H1 (cell line): ENCODE results near the gene SNX17. TPM values are rescaled to one million over a fixed set of nuclear protein-coding genes. Genes with fewer than 3 reads are reported as not detected.

Experiments
- CTCF ChIA-PET: fragments of 300-600 bp; sonication (Branson Sonifier 250); formaldehyde crosslinking; loops from one replicate; lab custom pipeline; 2021; ENCODE audit not compliant: partially characterized antibody; lab: Charles Lee
- POLR2A ChIA-PET: fragments of 300-600 bp; sonication (Branson Sonifier 250); formaldehyde crosslinking; loops from one replicate; lab custom pipeline; 2021; ENCODE audit warnings: inconsistent platforms; ENCODE audit not compliant: partially characterized antibody; lab: Charles Lee
- DNase-seq, 2 experiments: peaks; one replicate each; pipeline versions ENCODE4 v3.0.0 to v3.0.0-alpha.2; 2010 to 2022; ENCODE audit warnings: low spot score in 2 of 2, low read depth in 1 of 2, mixed read lengths in 1 of 2
- FAIRE-seq: peaks from 2 replicates; lab custom pipeline; 2011; peaks lifted over from hg19 to GRCh38; lab: Jason Lieb, UNC
- H2AFZ ChIP-seq: 2 replicates; pipeline ENCODE4 v1.8.1; 2012; ENCODE audit warnings: low read length, inconsistent platforms
- H2AK5ac ChIP-seq: 2 replicates; pipeline ENCODE4 v1.6.1; 2013; ENCODE audit warnings: low read depth, low read length
- H2BK120ac ChIP-seq: replicated peaks from 2 replicates; pipeline ENCODE3; 2013; ENCODE audit warnings: low read depth, low read length, inconsistent platforms
- H2BK12ac ChIP-seq: 2 replicates; pipeline ENCODE4 v1.6.1; 2013; ENCODE audit warnings: low read depth, low read length
- H2BK15ac ChIP-seq: 2 replicates; pipeline ENCODE4 v1.6.1; 2013; ENCODE audit warnings: low read length
- H2BK20ac ChIP-seq: 2 replicates; pipeline ENCODE4 v1.6.1; 2013; ENCODE audit warnings: low read length
- H2BK5ac ChIP-seq: 2 replicates; pipeline ENCODE4 v1.6.1; 2013; ENCODE audit warnings: low read depth, low read length
- H3K14ac ChIP-seq: 2 replicates; pipeline ENCODE4 v1.6.1; 2013; ENCODE audit warnings: inconsistent platforms; ENCODE audit not compliant: insufficient read length
- H3K18ac ChIP-seq: 2 replicates; pipeline ENCODE4 v1.6.1; 2013; ENCODE audit warnings: low read length; ENCODE audit errors: extremely low read depth
- H3K23ac ChIP-seq: 2 replicates; pipeline ENCODE4 v1.6.1; 2013; ENCODE audit warnings: inconsistent platforms; ENCODE audit not compliant: insufficient read length
- H3K23me2 ChIP-seq: 2 replicates; pipeline ENCODE4 v1.6.1; 2013; ENCODE audit warnings: low read depth, low read length
- H3K27ac ChIP-seq: 2 replicates; pipeline ENCODE4 v1.6.1; 2011; ENCODE audit warnings: low read depth, low read length, inconsistent platforms
- H3K27me3 ChIP-seq, 4 experiments: replicated peaks in 1 of 4; 1 replicate in 1 of 4; 2 replicates in 3 of 4; pipeline versions ENCODE4 v1.6.1 to v1.8.1; 2011 to 2013; ENCODE audit warnings: low read length in 3 of 4, mild to moderate bottlenecking in 3 of 4, inconsistent platforms in 2 of 4, mixed read lengths in 2 of 4, moderate library complexity in 1 of 4; ENCODE audit not compliant: control insufficient read depth in 3 of 4, insufficient read depth in 3 of 4; ENCODE audit errors: extremely low read depth in 1 of 4
- H3K36me3 ChIP-seq, 4 experiments: 2 replicates each; pipeline versions ENCODE4 v1.6.1 to v1.8.1; 2011 to 2013; ENCODE audit warnings: mild to moderate bottlenecking in 4 of 4, low read length in 3 of 4, moderate library complexity in 2 of 4, control low read depth in 1 of 4, inconsistent platforms in 1 of 4; ENCODE audit not compliant: insufficient read depth in 4 of 4, control insufficient read depth in 2 of 4
- H3K4ac ChIP-seq: replicated peaks from 2 replicates; pipeline ENCODE3; 2013; ENCODE audit warnings: low read length, low read depth, mixed read lengths, inconsistent platforms; ENCODE audit not compliant: insufficient read length
- H3K4me1 ChIP-seq, 4 experiments: replicated peaks in 1 of 4; 1 replicate in 1 of 4; 2 replicates in 3 of 4; pipeline versions ENCODE4 v1.6.1 to v1.8.1; 2011 to 2013; ENCODE audit warnings: low read length in 3 of 4, inconsistent platforms in 2 of 4, mixed read lengths in 1 of 4; ENCODE audit not compliant: insufficient read depth in 4 of 4, control insufficient read depth in 3 of 4
- H3K4me2 ChIP-seq, 2 experiments: 2 replicates each; pipeline versions ENCODE4 v1.6.1 to v1.8.1; 2011 to 2013; ENCODE audit warnings: low read depth in 2 of 2, low read length in 2 of 2, control low read depth in 1 of 2, inconsistent platforms in 1 of 2, mild to moderate bottlenecking in 1 of 2; ENCODE audit not compliant: insufficient read depth in 1 of 2
- H3K4me3 ChIP-seq, 4 experiments: fragments of 200-600, 300-600 bp in 1 of 4; sonication (generic), shearing (Covaris generic), sonication (Bioruptor Twin) in 1 of 4; 2 replicates each; pipeline versions ENCODE4 v1.5.1 to v1.8.1; 2011 to 2016; ENCODE audit warnings: low read length in 4 of 4, low read depth in 3 of 4, control low read depth in 2 of 4, inconsistent platforms in 2 of 4, mild to moderate bottlenecking in 2 of 4, mixed read lengths in 1 of 4, moderate library complexity in 1 of 4; ENCODE audit not compliant: insufficient read depth in 2 of 4; ENCODE audit errors: extremely low read depth in 1 of 4
- H3K56ac ChIP-seq: replicated peaks from 2 replicates; pipeline ENCODE3; 2013; ENCODE audit warnings: low read depth, mild to moderate bottlenecking, mixed read lengths, low read length, inconsistent platforms; ENCODE audit not compliant: insufficient read length
- H3K79me1 ChIP-seq: 2 replicates; pipeline ENCODE4 v1.6.1; 2013; ENCODE audit warnings: low read depth, low read length, control low read depth
- H3K79me2 ChIP-seq, 2 experiments: 2 replicates each; pipeline versions ENCODE4 v1.6.1 to v1.8.1; 2012 to 2013; ENCODE audit warnings: low read length in 2 of 2, mild to moderate bottlenecking in 2 of 2, inconsistent platforms in 1 of 2; ENCODE audit not compliant: insufficient read depth in 2 of 2, control insufficient read depth in 1 of 2
- H3K9ac ChIP-seq, 4 experiments: replicated peaks in 1 of 4; 1 replicate in 1 of 4; 2 replicates in 3 of 4; pipeline versions ENCODE4 v1.6.1 to v1.8.1; 2011 to 2013; ENCODE audit warnings: low read depth in 3 of 4, low read length in 3 of 4, control low read depth in 2 of 4, mild to moderate bottlenecking in 2 of 4, moderate library complexity in 2 of 4, inconsistent platforms in 1 of 4; ENCODE audit errors: extremely low read depth in 1 of 4
- H3K9me3 ChIP-seq, 2 experiments: 2 replicates each; pipeline versions ENCODE4 v1.6.1 to v1.8.1; 2012 to 2013; ENCODE audit warnings: mild to moderate bottlenecking in 2 of 2, moderate library complexity in 2 of 2, control low read depth in 1 of 2, inconsistent platforms in 1 of 2, low read depth in 1 of 2, low read length in 1 of 2, mixed read lengths in 1 of 2; ENCODE audit not compliant: insufficient read depth in 2 of 2
- H4K20me1 ChIP-seq, 2 experiments: replicated peaks in 1 of 2; 2 replicates each; pipeline versions ENCODE3 to v1.8.1; 2011 to 2013; ENCODE audit warnings: inconsistent platforms in 2 of 2, low read length in 2 of 2, mild to moderate bottlenecking in 1 of 2; ENCODE audit not compliant: insufficient read depth in 2 of 2, control insufficient read depth in 1 of 2
- H4K5ac ChIP-seq: 2 replicates; pipeline ENCODE4 v1.6.1; 2013; ENCODE audit warnings: low read length, low read depth, mixed read lengths, inconsistent platforms; ENCODE audit not compliant: insufficient read length
- H4K8ac ChIP-seq: 2 replicates; pipeline ENCODE4 v1.8.0; 2013; ENCODE audit warnings: mild to moderate bottlenecking, moderate library complexity, low read length, inconsistent platforms; ENCODE audit not compliant: insufficient read depth; ENCODE audit errors: extremely low read depth
- H4K91ac ChIP-seq: replicated peaks from 2 replicates; pipeline ENCODE3; 2013; ENCODE audit warnings: low read length, mixed read lengths, inconsistent platforms; ENCODE audit not compliant: insufficient read length
- JUND ChIP-seq: IDR thresholded peaks from 2 replicates; pipeline ENCODE4 v1.6.1; 2011; ENCODE audit warnings: mild to moderate bottlenecking, improper control_type of control experiment, low read length
- KDM1A ChIP-seq: fragments of 200-600, 300-600 bp; sonication (generic); IDR thresholded peaks from 2 replicates; pipeline ENCODE4 v1.7.1; 2016; ENCODE audit warnings: mild to moderate bottlenecking, low read length, borderline replicate concordance
- MAFK ChIP-seq: IDR thresholded peaks from 2 replicates; pipeline ENCODE4 v1.6.1; 2012; ENCODE audit warnings: low read depth, mild to moderate bottlenecking, improper control_type of control experiment, low read length
- NANOG ChIP-seq: IDR thresholded peaks from 2 replicates; pipeline ENCODE4 v1.6.1; 2011; ENCODE audit warnings: low read length, low read depth, mild to moderate bottlenecking, inconsistent platforms; ENCODE audit not compliant: insufficient read depth, poor library complexity, severe bottlenecking
- PHF8 ChIP-seq: fragments of 200-600 bp; sonication (generic); conservative IDR thresholded peaks from 2 replicates; pipeline ENCODE4 v1.7.1; 2012; ENCODE audit warnings: low read depth, mild to moderate bottlenecking, inconsistent platforms, low read length, moderate library complexity
- RAD21 ChIP-seq, 2 experiments: IDR thresholded peaks in 1 of 2; conservative IDR thresholded peaks in 1 of 2; 2 replicates each; pipeline ENCODE4 v1.6.1; 2011; ENCODE audit warnings: low read depth in 2 of 2, low read length in 2 of 2, improper control_type of control experiment in 1 of 2, inconsistent platforms in 1 of 2, mild to moderate bottlenecking in 1 of 2, moderate library complexity in 1 of 2
- SIRT6 ChIP-seq: IDR thresholded peaks from one replicate; pipeline ENCODE4 v1.7.1; 2012; ENCODE audit warnings: low read length, inconsistent platforms
- SUZ12 ChIP-seq: fragments of 200-600 bp; sonication (generic); IDR thresholded peaks from 2 replicates; pipeline ENCODE4 v1.6.1; 2012; ENCODE audit warnings: mild to moderate bottlenecking, inconsistent platforms, low read length, moderate library complexity, mixed read lengths
- TEAD4 ChIP-seq: IDR thresholded peaks from 2 replicates; pipeline ENCODE4 v1.6.1; 2012; ENCODE audit warnings: low read depth, low read length, inconsistent platforms, mixed read lengths
- USF2 ChIP-seq: IDR thresholded peaks from 2 replicates; pipeline ENCODE4 v1.6.1; 2011; ENCODE audit warnings: low read length, improper control_type of control experiment
- YY1 ChIP-seq: IDR thresholded peaks from 2 replicates; pipeline ENCODE4 v1.6.1; 2011; ENCODE audit warnings: low read depth, mild to moderate bottlenecking, low read length
- WGBS, 2 experiments: shearing (Covaris generic) in 1 of 2; methylation state at CpG; one replicate each; pipeline versions ENCODE4 v1.1.6 to v1.1.7; 2013 to 2015; ENCODE audit warnings: low lambda C conversion rate in 2 of 2, mixed read lengths in 2 of 2, inconsistent platforms in 1 of 2, low coverage in 1 of 2, missing lambda C conversion rate in 1 of 2; ENCODE audit not compliant: insufficient replicate concordance in 2 of 2, insufficient coverage in 1 of 2, insufficient read length in 1 of 2; ENCODE audit errors: extremely low coverage in 1 of 2, missing lambda C conversion rate in 1 of 2; 5-methylcytosine and 5-hydroxymethylcytosine counted together
- polyA plus RNA-seq, 7 experiments: library from polyadenylated mRNA; depleted of rRNA in 3 of 7; stranded (reverse) in 5 of 7; unstranded in 2 of 7; fragments of >200 nt in 5 of 7; fragments of 200-250 nt in 2 of 7; gene quantifications; 1 replicate in 5 of 7; 2 replicates in 1 of 7; 4 replicates in 1 of 7; pipeline versions ENCODE4 v1.2.1 to v1.2.3, GENCODE V29; 2011 to 2013; ENCODE audit warnings: missing spikeins in 2 of 7, mixed read lengths in 2 of 7
- total RNA-seq: library from RNA; stranded (reverse); fragmentation: NEBNext Ultra II Directional; extraction: Animal tissue kit (Norgen Biotek cat#: 25700); gene quantifications from 2 replicates; pipeline ENCODE4 v1.2.1, GENCODE V29; 2021

Gene SNX17
- total and polyA plus RNA-seq, 2 of the 8 experiments (the other 6 are each of a cell fraction or from before 2014, with no cell fraction given): 54.9 to 66.2 TPM

GRCh38 chr2:27322301-27322765 lies 48.1 kb upstream of the SNX17 start:
- FAIRE-seq: no peak
- Histone ChIP-seq H2BK5ac (peak overlapping the region; percentile 92; the same call in 1 of the 2 replicates), H3K36me3 (peaks cover 9 to 16% (median 13%) of the 10 kb centered on the region in 4 experiments; a peak in 6 of 8 replicates), H3K23me2 (peaks cover 7% of the 10 kb centered on the region), H4K91ac (peak overlapping the region; percentile 25), H3K4me2 (peak overlapping the region; percentile 96 to 97), H3K4me1 (peaks cover 0 to 10% (median 0%) of the 10 kb centered on the region in 4 experiments; a peak in 4 of 7 replicates), H4K20me1 (no peaks in the 10 kb centered on the region), H4K8ac (no peak overlapping the region; the same call in 1 of the 2 replicates), H3K18ac (0 out of 2 replicates have a peak overlapping the region, but pooled peaks have one; percentile 51), H2BK15ac (no peak overlapping the region), H2AK5ac (no peak overlapping the region), H3K79me1 (no peaks in the 10 kb centered on the region), H3K27me3 (no peaks in the 10 kb centered on the region), H2AFZ (0 out of 2 replicates have a peak overlapping the region, but pooled peaks have one; percentile 54), H3K23ac (no peak overlapping the region), H2BK120ac (no peak overlapping the region), H2BK12ac (no peak overlapping the region), H3K27ac (peak overlapping the region; percentile 94), H3K9ac (peak overlapping the region; percentile 55 to 93 (median 86)), H3K14ac (no peak overlapping the region), H2BK20ac (no peak overlapping the region), H3K4ac (no peak overlapping the region), H3K79me2 (no peaks in the 10 kb centered on the region; a peak in 1 of 4 replicates), H3K56ac (peak overlapping the region; percentile 20), H4K5ac (peak overlapping the region; percentile 1), H3K9me3 (no peaks in the 10 kb centered on the region), H3K4me3 (peak overlapping the region; percentile 85 to 99 (median 88))
- ChIA-PET CTCF (interaction anchor here (0.7 to 10.3 kb wide), 12 partner anchors 10 to 79 kb away, joined by 3 to 128 read pairs (median 4); partner anchors contain the start of genes GTF3C2, SNX17 and UCN), POLR2A (interaction anchor here (0.6 to 9.4 kb wide), 26 partner anchors 8 to 361 kb away, joined by 3 to 105 read pairs (median 8); partner anchors contain the start of genes GTF3C2, TRIM54, UCN and ZNF513)
- DNase-seq: no peak
- 18% methylated on average over 10 of the region's 10 CpGs; no CpG with 5 or more reads in 1 of the 2 experiments for WGBS, 2 experiments
- no peak for TF ChIP-seq SUZ12
- TF ChIP-seq RAD21 (IDR thresholded peaks at IDR 0.05 in 1 of 2, conservative IDR thresholded peaks at IDR 0.05 in 1 of 2; ENCODE audit: low read depth in 2 of 2, low read length in 2 of 2): no peak
- no peak for TF ChIP-seq YY1
- TF ChIP-seq USF2: no peak
- TF ChIP-seq JUND: no peak
- no peak for TF ChIP-seq KDM1A
- no peak for TF ChIP-seq NANOG
- TF ChIP-seq MAFK: no peak
- no peak for TF ChIP-seq SIRT6
- TF ChIP-seq TEAD4: no peak
- TF ChIP-seq PHF8: no peak
